ENCODE results near the gene MTHFD1.
A peak's percentile ranks its signal among the peaks of the same experiment; 100 is the strongest.

Gene MTHFD1

DNA sequence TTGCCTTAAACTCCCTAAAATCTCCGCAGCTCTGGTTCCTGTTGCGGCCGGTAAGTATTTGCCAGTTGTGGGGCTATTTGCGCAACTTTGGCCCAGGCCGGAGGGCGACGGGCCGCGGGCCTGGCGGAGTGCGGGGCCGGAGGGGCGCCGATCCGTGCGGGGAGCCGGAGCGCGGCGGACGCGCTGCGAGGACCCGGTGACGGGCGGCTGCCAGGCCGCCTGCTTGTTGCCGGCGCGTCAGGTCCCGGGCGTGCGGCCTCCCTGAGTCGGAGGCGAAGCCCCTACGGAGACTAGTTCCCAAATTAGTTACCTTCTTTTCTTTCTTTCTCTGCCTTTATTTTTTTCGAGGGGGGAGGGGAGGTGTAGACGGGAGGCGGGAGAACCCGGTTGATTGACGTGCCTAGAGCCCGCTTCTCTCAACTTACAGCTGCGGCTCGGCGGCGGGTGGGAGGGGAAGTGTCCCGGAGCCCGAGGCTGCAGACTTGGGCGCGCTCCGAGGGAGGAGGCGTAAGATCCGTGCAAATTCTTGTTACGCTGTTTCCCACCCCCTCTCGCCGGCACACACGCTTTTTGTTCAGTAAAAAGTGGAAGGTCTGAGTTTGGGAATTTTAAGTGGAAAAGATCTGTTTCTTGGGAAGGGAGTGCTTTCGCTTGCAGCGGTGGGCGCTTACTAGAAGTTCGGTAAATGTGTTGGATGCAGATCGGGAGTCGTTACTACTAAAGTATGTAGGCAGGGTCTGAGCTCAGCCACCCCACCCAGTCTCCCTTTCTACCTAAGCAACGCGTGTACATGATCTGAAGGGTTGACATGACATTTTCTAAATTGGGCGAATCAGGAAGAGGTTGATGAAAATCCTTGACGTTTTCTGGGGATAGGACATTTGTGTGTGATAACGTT, 117.0 kb downstream of the MTHFD1 start:
- TF ChIP-seq TAF1 (IDR thresholded peaks at IDR 0.05; ENCODE audit: borderline replicate concordance, insufficient read depth, low read length) = no peak
- 0 out of 2 replicates have a peak, but pooled peaks have one; percentile 32 for TF ChIP-seq POLR2AphosphoS5 (IDR thresholded peaks at IDR 0.05; ENCODE audit: low read depth, low read length)
- peak; percentile 34; the same call in 1 of the 2 replicates for TF ChIP-seq SIN3A (IDR thresholded peaks at IDR 0.05; ENCODE audit: borderline replicate concordance, insufficient read depth, low read length)

DNA sequence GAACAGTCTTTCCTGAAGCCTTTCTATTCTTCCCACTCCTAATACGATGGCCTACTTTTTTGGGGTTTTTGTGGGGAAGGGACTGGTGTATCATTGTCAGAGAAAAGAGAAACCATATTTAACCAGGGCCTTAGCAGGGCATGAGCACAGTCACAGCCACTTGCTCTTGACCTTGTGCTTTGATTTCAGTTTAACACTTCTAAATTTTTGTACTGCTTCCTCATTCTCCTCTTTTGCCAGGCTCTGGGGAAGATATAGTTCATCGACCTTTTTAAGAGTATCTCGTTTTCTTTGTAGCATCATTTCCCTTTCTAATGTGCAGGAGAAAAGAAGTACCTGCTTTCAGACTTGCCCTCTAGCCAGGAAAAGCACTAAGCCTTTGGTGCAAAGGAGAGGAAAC, 118.6 kb downstream of the MTHFD1 start:
- TF ChIP-seq FOXP2 (optimal IDR thresholded peaks at IDR 0.05; ENCODE audit: borderline replicate concordance, extremely low read depth, extremely low read length, insufficient read depth) = no peak
- no peak for TF ChIP-seq TAF1 (IDR thresholded peaks at IDR 0.05; ENCODE audit: borderline replicate concordance, insufficient read depth, low read length)
- TF ChIP-seq, protein P1, sequence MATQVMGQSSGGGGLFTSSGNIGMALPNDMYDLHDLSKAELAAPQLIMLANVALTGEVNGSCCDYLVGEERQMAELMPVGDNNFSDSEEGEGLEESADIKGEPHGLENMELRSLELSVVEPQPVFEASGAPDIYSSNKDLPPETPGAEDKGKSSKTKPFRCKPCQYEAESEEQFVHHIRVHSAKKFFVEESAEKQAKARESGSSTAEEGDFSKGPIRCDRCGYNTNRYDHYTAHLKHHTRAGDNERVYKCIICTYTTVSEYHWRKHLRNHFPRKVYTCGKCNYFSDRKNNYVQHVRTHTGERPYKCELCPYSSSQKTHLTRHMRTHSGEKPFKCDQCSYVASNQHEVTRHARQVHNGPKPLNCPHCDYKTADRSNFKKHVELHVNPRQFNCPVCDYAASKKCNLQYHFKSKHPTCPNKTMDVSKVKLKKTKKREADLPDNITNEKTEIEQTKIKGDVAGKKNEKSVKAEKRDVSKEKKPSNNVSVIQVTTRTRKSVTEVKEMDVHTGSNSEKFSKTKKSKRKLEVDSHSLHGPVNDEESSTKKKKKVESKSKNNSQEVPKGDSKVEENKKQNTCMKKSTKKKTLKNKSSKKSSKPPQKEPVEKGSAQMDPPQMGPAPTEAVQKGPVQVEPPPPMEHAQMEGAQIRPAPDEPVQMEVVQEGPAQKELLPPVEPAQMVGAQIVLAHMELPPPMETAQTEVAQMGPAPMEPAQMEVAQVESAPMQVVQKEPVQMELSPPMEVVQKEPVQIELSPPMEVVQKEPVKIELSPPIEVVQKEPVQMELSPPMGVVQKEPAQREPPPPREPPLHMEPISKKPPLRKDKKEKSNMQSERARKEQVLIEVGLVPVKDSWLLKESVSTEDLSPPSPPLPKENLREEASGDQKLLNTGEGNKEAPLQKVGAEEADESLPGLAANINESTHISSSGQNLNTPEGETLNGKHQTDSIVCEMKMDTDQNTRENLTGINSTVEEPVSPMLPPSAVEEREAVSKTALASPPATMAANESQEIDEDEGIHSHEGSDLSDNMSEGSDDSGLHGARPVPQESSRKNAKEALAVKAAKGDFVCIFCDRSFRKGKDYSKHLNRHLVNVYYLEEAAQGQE (IDR thresholded peaks at IDR 0.05; ENCODE audit: insufficient read depth in 1 of 2, low read depth in 2 of 2, low read length in 2 of 2) = no peak
- TF ChIP-seq POLR2AphosphoS5 (IDR thresholded peaks at IDR 0.05; ENCODE audit: low read depth, low read length) = no peak
- TF ChIP-seq SIN3A (IDR thresholded peaks at IDR 0.05; ENCODE audit: borderline replicate concordance, insufficient read depth, low read length) = no peak

DNA sequence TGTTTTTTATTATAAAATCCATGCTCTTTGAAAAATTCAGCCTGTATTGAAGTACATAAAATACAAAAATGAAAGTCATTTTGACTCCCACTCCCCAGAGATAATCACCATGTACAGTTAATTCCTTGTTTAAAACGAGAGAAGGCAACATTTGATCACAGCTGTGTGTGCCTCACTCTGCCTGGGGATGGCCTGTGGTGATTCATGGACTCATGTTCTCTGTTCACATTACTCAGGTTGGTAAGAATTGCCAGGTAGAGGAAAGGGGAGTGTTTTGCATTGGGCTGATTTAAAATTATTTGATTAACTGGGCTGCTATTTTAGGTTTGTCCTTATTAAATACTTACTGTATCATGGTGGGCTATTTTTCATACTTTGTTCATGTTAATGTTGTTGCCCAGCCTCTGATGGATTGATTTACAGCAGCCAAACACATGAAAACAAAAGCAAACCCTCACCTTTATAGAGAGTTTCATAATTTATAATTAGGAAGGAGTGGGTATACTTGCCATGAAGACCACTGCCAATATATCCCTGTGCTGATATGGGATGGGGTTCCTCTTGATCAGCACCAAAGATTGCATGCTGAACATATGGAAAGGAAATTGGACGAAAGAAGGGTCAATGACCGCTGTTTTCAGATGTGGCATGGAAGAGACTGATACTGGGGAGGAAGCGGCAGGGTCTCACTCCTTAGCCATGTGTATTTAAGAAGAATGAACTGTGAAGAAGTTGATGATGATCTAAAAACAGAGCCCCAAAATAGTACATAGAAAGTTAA, 119.4 kb downstream of the MTHFD1 start:
- TF ChIP-seq POLR2AphosphoS5 (IDR thresholded peaks at IDR 0.05; ENCODE audit: low read depth, low read length) (no peak), FOXP2 (optimal IDR thresholded peaks at IDR 0.05; ENCODE audit: borderline replicate concordance, extremely low read depth, extremely low read length, insufficient read depth) (no peak), SIN3A (IDR thresholded peaks at IDR 0.05; ENCODE audit: borderline replicate concordance, insufficient read depth, low read length) (no peak), TAF1 (IDR thresholded peaks at IDR 0.05; ENCODE audit: borderline replicate concordance, insufficient read depth, low read length) (no peak)
- TF ChIP-seq, protein P1 (IDR thresholded peaks at IDR 0.05; ENCODE audit: insufficient read depth in 1 of 2, low read depth in 2 of 2, low read length in 2 of 2) = no peak

DNA sequence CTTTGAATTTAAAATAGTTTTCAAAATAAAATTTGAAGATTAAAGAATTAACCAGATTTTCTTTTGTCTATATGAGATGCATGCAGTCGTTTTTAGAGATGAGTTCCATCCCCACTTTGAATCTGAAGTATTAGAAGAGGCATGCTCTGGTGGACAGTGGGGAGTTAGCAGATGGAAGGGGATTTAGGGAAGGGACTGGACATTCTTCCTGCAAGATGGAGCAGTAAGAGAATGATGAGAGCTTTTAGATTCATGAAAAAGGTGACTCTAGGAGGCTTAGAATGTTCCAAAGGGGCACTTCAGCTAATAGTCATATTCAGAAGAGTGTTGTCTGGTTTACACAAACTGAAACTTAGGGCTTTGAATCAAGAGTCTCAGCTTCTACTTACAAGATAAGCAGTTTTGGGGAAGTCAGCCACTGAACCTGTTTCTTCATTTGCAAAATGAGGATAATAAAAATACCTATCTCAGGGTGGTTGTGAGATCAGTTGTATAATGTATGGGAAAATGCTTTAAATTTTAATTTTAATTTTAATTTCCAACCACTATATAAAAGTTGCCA, 120.1 kb downstream of the MTHFD1 start:
- TF ChIP-seq, protein P1 (IDR thresholded peaks at IDR 0.05; ENCODE audit: insufficient read depth in 1 of 2, low read depth in 2 of 2, low read length in 2 of 2) = no peak
- TF ChIP-seq SIN3A (IDR thresholded peaks at IDR 0.05; ENCODE audit: borderline replicate concordance, insufficient read depth, low read length) (no peak), POLR2AphosphoS5 (IDR thresholded peaks at IDR 0.05; ENCODE audit: low read depth, low read length) (no peak), FOXP2 (optimal IDR thresholded peaks at IDR 0.05; ENCODE audit: borderline replicate concordance, extremely low read depth, extremely low read length, insufficient read depth) (no peak), TAF1 (IDR thresholded peaks at IDR 0.05; ENCODE audit: borderline replicate concordance, insufficient read depth, low read length) (no peak)

DNA sequence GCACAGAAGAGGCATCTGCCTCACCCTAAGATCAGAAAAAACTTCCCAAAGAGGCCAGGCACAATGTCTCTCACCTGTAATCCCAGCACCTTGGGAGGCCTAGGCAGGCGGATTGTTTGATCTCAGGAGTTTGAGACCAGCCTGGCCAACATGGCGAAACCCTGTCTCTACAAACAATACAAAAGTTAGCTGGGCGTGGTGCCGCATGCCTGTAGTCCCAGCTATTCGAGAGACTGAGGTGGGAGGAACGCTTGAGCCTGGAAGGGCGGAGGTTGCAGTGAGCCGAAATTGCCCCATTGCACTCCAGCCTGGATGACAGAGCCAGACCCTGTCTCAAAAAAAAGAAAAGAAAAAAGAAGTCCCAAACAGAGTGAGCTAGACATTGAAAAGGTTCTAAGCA, 120.9 kb downstream of the MTHFD1 start:
- TF ChIP-seq FOXP2 (optimal IDR thresholded peaks at IDR 0.05; ENCODE audit: borderline replicate concordance, extremely low read depth, extremely low read length, insufficient read depth) (no peak), SIN3A (IDR thresholded peaks at IDR 0.05; ENCODE audit: borderline replicate concordance, insufficient read depth, low read length) (no peak), POLR2AphosphoS5 (IDR thresholded peaks at IDR 0.05; ENCODE audit: low read depth, low read length) (no peak), TAF1 (IDR thresholded peaks at IDR 0.05; ENCODE audit: borderline replicate concordance, insufficient read depth, low read length) (no peak)
- TF ChIP-seq, protein P1 (IDR thresholded peaks at IDR 0.05; ENCODE audit: insufficient read depth in 1 of 2, low read depth in 2 of 2, low read length in 2 of 2) = no peak
